IMR-90 (cell line): ENCODE data around the gene CHMP4B. TPM values are rescaled to one million over a fixed set of nuclear protein-coding genes. Genes with fewer than 3 reads are reported as not detected.

Experiments
- ATAC-seq: fragments of 200-7000 bp; cut with Tn5 transposase; 2 replicates; pipeline ENCODE4 v1.9.1; 2020; ENCODE audit warnings: low read depth, mild to moderate bottlenecking, moderate library complexity
- BruUV-seq: library from RNA; stranded (reverse); fragments of 400-500 nt; replicated peaks from 2 replicates; lab custom pipeline; 2021; lab: Mats Ljungman, UMichigan
- CTCF ChIA-PET: fragments of 300-600 bp; formaldehyde crosslinking; extraction: SDS; loops from one replicate; lab custom pipeline; 2021; ENCODE audit warnings: antibody characterized with exemption; lab: Yijun Ruan, JAX
- POLR2A ChIA-PET: fragments of 300-600 bp; sonication (Branson Sonifier 250); formaldehyde crosslinking; loops from one replicate; lab custom pipeline; 2022; ENCODE audit warnings: antibody characterized with exemption; ENCODE audit not compliant: unreplicated experiment; lab: Charles Lee
- DNase-seq: peaks from one replicate; pipeline ENCODE4 v3.0.0; 2013
- H2AFZ ChIP-seq: replicated peaks from 2 replicates; pipeline ENCODE3; 2013; ENCODE audit warnings: low read length, mild to moderate bottlenecking; ENCODE audit not compliant: poor library complexity
- H2AK5ac ChIP-seq: 2 replicates; pipeline ENCODE4 v1.6.1; 2013; ENCODE audit warnings: low read depth, low read length, inconsistent platforms
- H2AK9ac ChIP-seq: replicated peaks from 2 replicates; pipeline ENCODE3; 2013; ENCODE audit warnings: mild to moderate bottlenecking, low read depth, low read length, moderate library complexity; ENCODE audit not compliant: poor library complexity
- H2BK120ac ChIP-seq: 2 replicates; pipeline ENCODE4 v1.6.1; 2013; ENCODE audit warnings: low read depth, low read length, inconsistent platforms
- H2BK15ac ChIP-seq: 3 replicates; pipeline ENCODE4 v1.6.1; 2013; ENCODE audit warnings: low read depth, low read length, inconsistent platforms
- H2BK20ac ChIP-seq: 2 replicates; pipeline ENCODE4 v1.6.1; 2013; ENCODE audit warnings: low read depth, mild to moderate bottlenecking, inconsistent platforms, low read length, moderate library complexity
- H2BK5ac ChIP-seq: 2 replicates; pipeline ENCODE4 v1.6.1; 2013; ENCODE audit warnings: mild to moderate bottlenecking, low read depth, low read length, inconsistent platforms; ENCODE audit not compliant: poor library complexity, severe bottlenecking
- H3K14ac ChIP-seq: replicated peaks from 2 replicates; pipeline ENCODE4 v1.6.1; 2013; ENCODE audit warnings: low read depth, low read length, inconsistent platforms
- H3K18ac ChIP-seq: 2 replicates; pipeline ENCODE4 v1.6.1; 2013; ENCODE audit warnings: low read depth, low read length, control low read depth
- H3K23ac ChIP-seq: 2 replicates; pipeline ENCODE4 v1.6.1; 2013; ENCODE audit warnings: low read depth, low read length, inconsistent platforms
- H3K27ac ChIP-seq: 2 replicates; pipeline ENCODE4 v1.5.1; 2013; ENCODE audit warnings: mild to moderate bottlenecking, control low read depth, low read length; ENCODE audit not compliant: insufficient read depth
- H3K27me3 ChIP-seq: 2 replicates; pipeline ENCODE4 v1.6.1; 2013; ENCODE audit warnings: low read length; ENCODE audit not compliant: control insufficient read depth, insufficient read depth
- H3K36me3 ChIP-seq: 2 replicates; pipeline ENCODE4 v1.6.1; 2013; ENCODE audit warnings: low read length, mixed read lengths; ENCODE audit not compliant: control insufficient read depth, insufficient read depth
- H3K4ac ChIP-seq: 2 replicates; pipeline ENCODE4 v1.6.1; 2013; ENCODE audit warnings: low read depth, low read length, inconsistent platforms
- H3K4me1 ChIP-seq: 2 replicates; pipeline ENCODE4 v1.6.1; 2013; ENCODE audit warnings: low read length, mixed read lengths; ENCODE audit not compliant: control insufficient read depth, insufficient read depth
- H3K4me2 ChIP-seq: 2 replicates; pipeline ENCODE4 v1.6.1; 2013; ENCODE audit warnings: low read depth, mild to moderate bottlenecking, control low read depth, low read length, moderate library complexity
- H3K4me3 ChIP-seq: 2 replicates; pipeline ENCODE4 v1.5.1; 2013; ENCODE audit warnings: low read depth, mild to moderate bottlenecking, control low read depth, low read length, moderate library complexity; ENCODE audit not compliant: insufficient read depth
- H3K56ac ChIP-seq: 2 replicates; pipeline ENCODE4 v1.6.1; 2013; ENCODE audit warnings: low read length, inconsistent platforms; ENCODE audit not compliant: insufficient read depth; ENCODE audit errors: extremely low read depth
- H3K79me1 ChIP-seq, 2 experiments: 2 replicates each; pipeline ENCODE4 v1.6.1; 2013; ENCODE audit warnings: low read length in 2 of 2, inconsistent platforms in 1 of 2, low read depth in 1 of 2
- H3K9ac ChIP-seq: 2 replicates; pipeline ENCODE4 v1.6.1; 2013; ENCODE audit warnings: low read depth, low read length, control low read depth
- H3K9me1 ChIP-seq: 2 replicates; pipeline ENCODE4 v1.6.1; 2013; ENCODE audit warnings: low read length, inconsistent platforms; ENCODE audit not compliant: insufficient read depth
- H3K9me3 ChIP-seq: 2 replicates; pipeline ENCODE4 v1.6.1; 2013; ENCODE audit warnings: low read length; ENCODE audit not compliant: control insufficient read depth, insufficient read depth
- H4K20me1 ChIP-seq: 2 replicates; pipeline ENCODE4 v1.6.1; 2013; ENCODE audit warnings: low read length, inconsistent platforms; ENCODE audit not compliant: insufficient read depth
- H4K5ac ChIP-seq: 2 replicates; pipeline ENCODE4 v1.6.1; 2013; ENCODE audit warnings: mild to moderate bottlenecking, low read depth, low read length, control low read depth
- H4K8ac ChIP-seq, 2 experiments: 2 replicates each; pipeline ENCODE4 v1.6.1; 2013; ENCODE audit warnings: low read depth in 2 of 2, low read length in 2 of 2, control low read depth in 1 of 2, inconsistent platforms in 1 of 2
- H4K91ac ChIP-seq: 2 replicates; pipeline ENCODE4 v1.6.1; 2013; ENCODE audit warnings: low read depth, low read length, inconsistent platforms; ENCODE audit not compliant: insufficient read depth
- BHLHE40 ChIP-seq: fragments of 150-350 bp; IDR thresholded peaks from 2 replicates; pipeline ENCODE4 v1.6.1; 2016; ENCODE audit warnings: mild to moderate bottlenecking, low read depth, low read length
- CEBPB ChIP-seq: IDR thresholded peaks from 2 replicates; pipeline ENCODE4 v1.6.1; 2012; ENCODE audit warnings: low read depth, low read length, improper control_type of control experiment
- CHD1 ChIP-seq: IDR thresholded peaks from 2 replicates; pipeline ENCODE4 v1.6.1; 2012; ENCODE audit warnings: low read depth, low read length, improper control_type of control experiment
- CTCF ChIP-seq: conservative IDR thresholded peaks from 2 replicates; pipeline ENCODE4 v1.5.1; 2012; ENCODE audit warnings: mild to moderate bottlenecking, low read depth, low read length, improper control_type of control experiment
- ELK1 ChIP-seq: fragments of 150-350 bp; IDR thresholded peaks from 2 replicates; pipeline ENCODE4 v1.6.1; 2016; ENCODE audit warnings: low read depth, mild to moderate bottlenecking, low read length, moderate library complexity, borderline replicate concordance
- MAFK ChIP-seq: IDR thresholded peaks from 2 replicates; pipeline ENCODE4 v1.6.1; 2012; ENCODE audit warnings: low read depth, low read length, improper control_type of control experiment
- MAZ ChIP-seq: IDR thresholded peaks from 2 replicates; pipeline ENCODE4 v1.6.1; 2012; ENCODE audit warnings: low read depth, mild to moderate bottlenecking, low read length, improper control_type of control experiment, moderate library complexity, borderline replicate concordance
- MXI1 ChIP-seq: IDR thresholded peaks from 2 replicates; pipeline ENCODE4 v1.6.1; 2012; ENCODE audit warnings: low read depth, mild to moderate bottlenecking, low read length, moderate library complexity, borderline replicate concordance
- NFE2L2 ChIP-seq: fragments of 150-350 bp; IDR thresholded peaks from 2 replicates; pipeline ENCODE4 v1.6.1; 2016; ENCODE audit warnings: low read depth, mild to moderate bottlenecking, low read length
- RCOR1 ChIP-seq: IDR thresholded peaks from 2 replicates; pipeline ENCODE4 v1.6.1; 2012; ENCODE audit warnings: mild to moderate bottlenecking, low read length, improper control_type of control experiment; ENCODE audit not compliant: insufficient replicate concordance
- RFX5 ChIP-seq: IDR thresholded peaks from 2 replicates; pipeline ENCODE4 v1.8.0; 2012; ENCODE audit warnings: low read depth, mild to moderate bottlenecking, low read length, moderate library complexity
- USF2 ChIP-seq: fragments of 150-350 bp; IDR thresholded peaks from 2 replicates; pipeline ENCODE4 v1.6.1; 2017; ENCODE audit warnings: mild to moderate bottlenecking, antibody characterized with exemption, low read length, low read depth
- WGBS, 2 experiments: methylation state at CpG; one replicate each; pipeline versions ENCODE4 v1.1.5 to v1.1.7; 2013; ENCODE audit warnings: missing lambda C conversion rate in 2 of 2; ENCODE audit not compliant: insufficient read length in 1 of 2; ENCODE audit errors: extremely low coverage in 2 of 2; 5-methylcytosine and 5-hydroxymethylcytosine counted together
- dilution Hi-C: fragments of 300-500 bp; cut with HindIII; formaldehyde crosslinking; loops from one replicate; pipeline ENCODE4 v1.14.3; 2018; ENCODE audit warnings: low sequenced_read_pairs; ENCODE audit not compliant: unreplicated experiment
- in situ Hi-C: fragments of 300-500 bp; cut with MboI; formaldehyde crosslinking; loops from 3 replicates; pipeline ENCODE4 v1.14.3; 2019; ENCODE audit warnings: low sequenced_read_pairs, inconsistent platforms, mixed read lengths
- intact Hi-C: fragments of 100-400 bp; cut with micrococcal nuclease; formaldehyde crosslinking; loops from 2 replicates; pipeline ENCODE4 v1.10.0; 2022
- polyA plus RNA-seq, 3 experiments: library from polyadenylated mRNA; depleted of rRNA; stranded (reverse); fragments of >200 nt; gene quantifications; 2 replicates each; pipeline ENCODE4 v1.2.3, GENCODE V29; 2012; ENCODE audit warnings: low replicate concordance in 1 of 3
- total RNA-seq: library from RNA; depleted of rRNA; stranded (reverse); fragments of >200 nt; gene quantifications from 2 replicates; pipeline ENCODE4 v1.2.3, GENCODE V29; 2012

The CHMP4B gene
- total and polyA plus RNA-seq, 2 of the 4 experiments (the other 2 are of a cell fraction): 30.3 to 94.8 TPM

- no peak for TF ChIP-seq RCOR1
These were observed 41.7 kb downstream of the CHMP4B start (continued) for GRCh38 chr20:33852626-33853506.

GRCh38 chr20:33853507-33853813 lies 42.3 kb downstream of the CHMP4B start:
- dilution Hi-C loops (no loop called here), intact Hi-C loops (no loop called here), in situ Hi-C loops (no loop called here)
- WGBS, 2 experiments: 100% methylated on average over 1 of the region's 14 CpGs; no CpG with 5 or more reads in 1 of the 2 experiments
- no peak overlapping the region for H4K8ac ChIP-seq
- no peak overlapping the region for H3K27ac ChIP-seq
- H4K20me1 ChIP-seq: peaks cover 53% of the 10 kb centered on the region
- H2AFZ ChIP-seq: no peak overlapping the region
- H3K14ac ChIP-seq: no peak overlapping the region
- no peak for ATAC-seq
- no peak overlapping the region for H2BK15ac ChIP-seq
- ChIA-PET CTCF (no interaction called here), POLR2A (no interaction called here)
- no peak overlapping the region for H3K4me2 ChIP-seq
- peaks cover 25% of the 10 kb centered on the region for H3K9me1 ChIP-seq
- H3K23ac ChIP-seq: no peak overlapping the region
- no peak overlapping the region for H2AK9ac ChIP-seq
- H4K5ac ChIP-seq: no peak overlapping the region
- H2BK5ac ChIP-seq: no peak overlapping the region
- no peaks in the 10 kb centered on the region for H3K9me3 ChIP-seq
- H3K4me3 ChIP-seq: no peak overlapping the region
- H2BK120ac ChIP-seq: no peak overlapping the region
- H3K4ac ChIP-seq: no peak overlapping the region
- H3K9ac ChIP-seq: no peak overlapping the region
- H3K56ac ChIP-seq: no peak overlapping the region
- no peak overlapping the region for H3K18ac ChIP-seq
- H3K79me1 ChIP-seq: peaks cover 29 to 63% of the 10 kb centered on the region in 2 experiments
- H2BK20ac ChIP-seq: no peak overlapping the region
- no peaks in the 10 kb centered on the region for H3K4me1 ChIP-seq
- no TSS peak for BruUV-seq
- no peak overlapping the region for H4K91ac ChIP-seq
- no peaks in the 10 kb centered on the region for H3K27me3 ChIP-seq
- DNase-seq: no peak
- no peak overlapping the region for H2AK5ac ChIP-seq
- peaks cover 63% of the 10 kb centered on the region for H3K36me3 ChIP-seq
- TF ChIP-seq BHLHE40 (no peak), NFE2L2 (no peak), MAZ (no peak), RFX5 (no peak), CTCF (no peak), MAFK (no peak), CEBPB (no peak), ELK1 (no peak), CHD1 (no peak), USF2 (no peak), RCOR1 (no peak), MXI1 (no peak)
